Tongue (tissue), 2 donors: ENCODE measurements around the gene ETF1. TPM values are rescaled to one million over a fixed set of nuclear protein-coding genes. Genes with fewer than 3 reads are reported as not detected.
"Not testable (repeated sequence)": the region's sequence is repeated elsewhere in the genome, so short reads cannot be mapped to it uniquely, and the experiment has no call there.

Experiments used
- DNase-seq: peaks from one replicate; pipeline ENCODE4 v3.0.0-alpha.2; 2015
- total RNA-seq: library from RNA; depleted of rRNA; stranded (reverse); fragments of >200 nt; gene quantifications from one replicate; pipeline ENCODE4 v1.2.3, GENCODE V29; 2014

Gene ETF1
- total RNA-seq, 1 donor from 2014 or later, result 57.7 TPM

DNA sequence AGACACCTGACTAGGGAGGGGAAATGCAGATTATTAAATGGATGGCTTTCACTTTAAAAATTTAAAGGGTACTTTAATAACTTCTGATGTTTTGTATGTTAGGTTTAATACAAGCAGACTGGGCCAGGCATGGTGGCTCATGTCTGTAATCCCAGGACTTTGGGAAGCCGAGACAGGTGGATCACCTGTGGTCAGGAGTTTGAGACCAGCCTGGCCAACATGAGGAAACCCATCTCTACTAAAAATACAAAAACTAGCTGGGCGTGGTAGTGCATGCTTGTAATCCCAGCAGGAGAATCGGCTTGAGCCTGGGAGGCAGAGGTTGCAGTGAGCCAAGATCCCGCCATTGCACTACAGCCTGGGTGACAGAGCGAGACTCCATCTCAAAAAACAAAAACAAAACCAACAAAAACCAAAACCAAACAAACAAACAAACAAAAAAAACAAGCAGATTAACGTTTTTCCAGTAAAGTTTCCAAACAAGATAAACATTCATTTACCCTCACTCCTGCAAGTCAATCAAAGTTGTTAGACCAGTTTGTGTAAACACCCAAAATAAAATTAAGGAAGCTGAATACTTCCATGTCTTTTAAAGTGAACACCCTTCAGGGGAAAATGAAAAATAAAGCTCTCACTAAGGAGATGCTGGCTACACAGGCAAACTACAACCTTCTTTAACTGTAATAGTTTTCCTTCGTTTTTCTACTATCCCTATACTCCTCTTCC is 14.1 kb downstream of the ETF1 start:
- DNase-seq, result no peak

DNA sequence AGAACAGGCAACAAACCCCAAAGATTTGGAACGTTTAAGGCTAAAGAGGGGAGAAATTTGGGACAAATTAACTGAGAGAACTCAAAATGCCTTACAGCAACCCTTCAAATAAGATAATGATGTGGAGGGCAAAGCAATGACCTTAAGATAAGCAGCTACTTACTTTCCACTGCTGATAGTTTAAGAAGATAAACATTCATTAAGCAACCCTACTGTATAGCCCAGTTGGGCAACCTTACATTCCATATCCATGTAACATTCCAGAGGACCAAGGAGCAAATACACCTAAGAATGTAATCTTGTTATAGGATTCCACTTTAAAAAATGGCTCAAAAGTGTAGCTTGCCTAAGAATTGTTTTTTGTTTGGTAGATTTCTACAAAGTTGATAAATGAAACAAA is 14.8 kb downstream of the ETF1 start:
- no peak for DNase-seq

DNA sequence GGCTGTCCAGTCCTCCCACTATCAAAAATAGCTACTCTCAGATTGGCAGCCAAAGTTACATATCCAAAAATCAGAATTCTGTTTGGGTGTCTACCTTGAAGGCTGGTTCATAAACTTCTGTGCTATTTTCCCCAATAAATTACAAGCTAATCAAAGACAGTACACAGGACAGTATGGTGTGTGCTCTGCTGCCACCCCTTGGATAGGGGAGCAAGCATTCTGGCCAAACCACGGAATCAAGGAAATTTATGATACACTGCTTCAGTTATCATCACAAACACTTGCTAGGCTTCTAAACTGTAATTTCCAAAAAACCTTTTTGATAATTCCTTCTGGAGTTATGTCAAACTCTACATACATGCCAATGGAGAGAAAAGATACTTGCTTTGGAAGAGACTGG is 15.9 kb downstream of the ETF1 start:
- DNase-seq, result no peak

DNA sequence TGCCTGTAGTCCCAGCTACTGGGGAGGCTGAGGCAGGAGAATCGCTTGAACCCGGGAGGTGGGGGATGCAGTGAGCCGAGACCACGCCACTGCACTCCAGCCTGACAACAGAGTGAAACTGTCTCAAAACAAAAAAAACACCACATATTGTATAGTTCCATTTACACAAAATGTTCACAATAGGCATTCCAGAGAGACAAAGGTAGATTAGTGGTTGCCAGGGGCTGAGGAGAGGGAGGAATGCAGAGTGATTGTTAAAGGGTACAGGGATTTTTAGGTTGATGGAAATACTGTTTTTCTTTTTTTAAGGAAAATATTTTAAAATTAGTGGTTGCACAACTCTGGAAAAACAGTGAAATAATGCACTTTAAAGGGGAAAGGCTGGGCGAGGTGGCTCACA is 19.6 kb downstream of the ETF1 start:
- DNase-seq, result no peak

DNA sequence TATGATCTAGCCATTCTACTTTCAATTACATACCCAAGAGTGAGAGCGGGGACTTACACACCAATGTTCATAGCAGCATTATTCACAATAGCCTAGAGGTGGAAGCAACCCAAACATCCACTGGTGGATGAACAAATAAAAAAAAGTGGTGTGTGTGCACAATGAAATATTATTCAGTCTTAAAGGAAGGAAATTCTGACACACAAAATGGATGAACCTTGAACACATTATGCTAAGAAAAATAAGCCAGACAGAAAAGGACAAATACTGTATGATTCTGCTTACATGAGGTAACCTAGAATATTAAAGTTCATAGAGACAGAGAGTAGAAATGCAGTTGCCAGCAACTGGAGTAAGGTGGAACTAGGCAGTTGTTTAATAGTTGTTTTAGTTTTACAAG is 22.1 kb downstream of the ETF1 start:
- DNase-seq, result no peak

DNA sequence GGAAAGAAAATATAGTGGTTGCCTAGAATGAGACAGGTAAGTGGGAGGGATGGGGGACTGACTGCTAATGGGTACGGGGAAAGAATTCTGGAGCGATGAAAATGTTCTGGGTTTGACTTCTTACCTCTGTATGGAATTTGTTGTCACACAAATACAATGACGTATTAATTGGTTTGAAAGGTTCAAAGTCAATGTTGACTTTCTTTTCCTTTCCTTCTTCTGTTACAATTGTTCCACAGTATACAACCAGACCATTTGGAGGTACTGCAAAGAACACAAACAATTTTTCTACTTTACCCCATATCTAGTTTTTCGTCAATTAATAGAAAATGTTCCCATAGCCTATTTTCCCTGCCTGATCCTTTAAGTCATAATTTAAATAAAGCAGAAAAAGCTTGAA is 25.6 kb downstream of the ETF1 start:
- no peak for DNase-seq

DNA sequence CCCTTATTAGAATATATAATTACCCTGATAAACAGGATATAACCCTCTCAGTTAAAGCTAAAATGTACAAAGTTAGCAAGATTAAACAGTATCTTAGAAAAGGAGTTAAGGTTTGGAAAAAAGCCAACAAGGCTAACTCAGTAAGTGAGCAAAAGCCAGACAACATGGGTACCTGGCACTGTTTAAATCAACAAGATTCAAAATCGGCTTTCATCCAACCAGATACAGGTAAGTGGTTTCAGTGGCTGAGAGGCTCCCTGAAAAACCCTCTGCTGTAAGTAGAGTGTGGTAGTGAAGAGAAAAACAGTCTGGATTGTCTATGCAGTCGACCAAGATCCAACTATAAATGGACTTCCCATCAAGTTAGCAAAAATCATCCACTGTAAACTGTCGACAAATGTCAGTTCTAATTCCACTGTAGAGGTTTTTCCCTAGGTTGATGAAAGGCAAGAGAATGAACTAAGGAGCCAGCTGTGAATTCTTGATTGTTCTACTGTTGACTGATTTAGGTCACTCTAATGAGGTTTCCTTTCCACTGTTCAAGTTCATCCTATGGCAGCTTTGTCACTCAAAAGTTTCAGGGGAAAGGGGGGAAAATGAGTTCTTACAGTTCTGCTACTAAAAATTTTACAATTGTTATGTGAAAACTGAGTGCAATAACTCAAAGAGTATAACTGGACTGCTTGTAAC is 27.3 kb downstream of the ETF1 start:
- DNase-seq, result no peak

DNA sequence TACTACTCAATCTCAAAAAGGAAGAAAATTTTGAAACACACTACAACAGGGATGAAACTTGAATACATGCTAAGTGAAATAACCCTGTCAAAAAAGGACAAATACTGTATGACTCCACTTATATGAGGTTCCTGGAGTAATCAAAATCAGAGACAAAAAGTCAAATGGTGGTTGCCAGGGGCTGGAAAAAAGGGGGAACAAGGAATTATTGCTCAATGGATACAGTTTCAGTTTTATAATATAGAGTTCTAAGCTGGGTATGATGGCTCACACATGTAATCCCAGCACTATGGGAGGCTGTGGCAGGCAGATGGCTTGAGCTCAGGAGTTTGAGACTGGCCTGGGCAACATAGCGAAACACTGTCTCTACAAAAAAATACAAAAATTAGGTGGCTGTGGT is 29.0 kb downstream of the ETF1 start:
- DNase-seq, result no peak

DNA sequence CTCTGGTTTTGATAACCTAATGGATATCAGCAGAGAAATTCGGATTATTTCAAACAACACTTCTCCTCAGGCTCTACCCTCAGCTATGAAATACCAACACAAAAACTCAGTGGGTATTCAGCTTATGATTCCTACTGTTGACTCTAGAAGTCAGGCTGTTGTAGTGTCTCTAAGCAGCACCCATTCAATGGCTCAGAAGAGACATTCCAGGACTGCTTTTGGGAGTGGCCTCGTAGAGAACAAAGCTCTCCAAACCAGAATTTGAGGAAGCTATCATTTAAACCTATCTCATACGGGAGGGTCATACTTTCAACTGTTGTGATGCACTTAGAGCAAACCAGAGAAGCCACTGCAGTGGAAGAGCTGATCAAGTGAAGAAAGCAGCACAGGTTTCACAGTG is 34.1 kb downstream of the ETF1 start:
- DNase-seq, result peak; percentile 16

DNA sequence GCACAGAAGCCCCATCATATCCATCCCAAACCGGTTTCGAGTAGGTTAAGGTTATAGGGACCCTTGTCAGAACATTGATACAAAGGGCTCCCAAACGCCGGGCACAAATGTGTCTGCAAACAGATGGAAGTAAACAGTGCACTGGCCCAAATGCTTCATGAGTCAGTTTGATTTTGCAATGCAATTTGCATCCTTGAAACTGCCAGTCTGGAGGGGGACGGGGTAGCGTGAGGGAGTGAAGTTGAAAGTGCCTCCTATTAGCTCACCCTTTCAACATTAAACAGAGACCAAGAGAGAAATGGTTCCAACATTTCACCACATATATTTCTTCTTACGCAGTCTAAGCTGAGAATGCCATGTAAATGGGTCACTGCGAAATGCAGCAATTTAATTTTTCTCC is 35.6 kb downstream of the ETF1 start:
- not testable (repeated sequence) for DNase-seq

DNA sequence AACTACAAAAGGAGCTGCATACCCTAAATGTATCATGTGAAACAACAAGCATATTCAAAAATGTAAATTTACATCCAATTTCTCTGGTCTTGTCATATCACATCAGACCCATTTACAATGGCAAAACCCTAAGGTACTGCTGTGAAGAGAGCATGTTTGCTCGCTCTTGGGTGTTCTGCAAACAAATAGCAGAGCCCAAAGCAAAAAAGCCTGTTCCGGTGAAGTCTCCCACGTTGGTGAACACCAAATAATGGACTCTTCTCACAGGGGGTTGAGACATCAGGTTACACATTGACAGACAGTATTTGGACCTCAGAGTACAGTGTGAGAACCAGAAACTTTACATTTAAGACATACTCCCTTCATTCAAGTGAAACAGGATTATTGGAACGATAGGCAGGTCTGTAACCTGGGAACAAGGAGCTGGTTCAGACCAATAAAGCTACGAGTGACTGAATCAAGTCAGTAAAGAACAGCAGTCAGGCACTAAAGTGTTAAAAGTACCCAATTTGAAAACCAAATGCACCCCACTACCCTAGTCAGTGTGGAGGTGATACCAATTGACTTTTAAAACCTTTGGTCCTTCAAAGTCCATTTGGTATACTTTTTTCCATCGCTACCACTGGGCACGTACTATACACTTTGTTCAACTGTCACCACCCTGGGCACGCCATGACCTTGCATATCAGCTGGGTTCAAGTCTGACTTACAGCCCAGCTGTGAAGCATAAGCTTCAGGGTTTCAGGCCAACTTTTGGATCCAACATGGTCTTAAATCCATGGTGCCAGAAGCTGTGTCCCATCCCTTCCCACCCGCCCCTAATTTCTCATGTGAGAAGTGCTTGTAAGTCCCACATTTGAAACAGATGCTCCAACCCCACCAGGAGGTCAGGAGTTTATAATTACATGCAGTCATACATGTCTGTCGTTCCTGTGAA is 36.4 kb downstream of the ETF1 start:
- no peak for DNase-seq

DNA sequence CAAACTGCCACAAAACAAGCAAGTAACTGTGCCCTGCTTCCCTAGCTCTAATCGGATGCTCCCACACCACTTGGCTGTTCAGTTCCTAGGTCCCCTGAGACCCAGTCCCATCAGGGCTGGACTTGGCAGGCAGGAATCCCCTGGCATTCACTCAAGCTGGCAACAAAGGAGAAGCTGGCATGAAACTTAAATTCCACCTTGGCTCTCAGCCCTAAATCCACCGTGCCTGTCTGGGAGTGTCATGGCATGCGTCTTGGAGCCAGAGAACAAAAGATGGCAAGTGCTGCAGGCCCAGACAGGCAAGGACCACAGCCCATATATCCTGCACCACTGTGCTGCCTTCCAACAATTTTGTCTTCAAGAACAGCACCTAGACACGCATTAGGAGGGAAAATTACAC is 38.2 kb downstream of the ETF1 start:
- peak; percentile 72 for DNase-seq

DNA sequence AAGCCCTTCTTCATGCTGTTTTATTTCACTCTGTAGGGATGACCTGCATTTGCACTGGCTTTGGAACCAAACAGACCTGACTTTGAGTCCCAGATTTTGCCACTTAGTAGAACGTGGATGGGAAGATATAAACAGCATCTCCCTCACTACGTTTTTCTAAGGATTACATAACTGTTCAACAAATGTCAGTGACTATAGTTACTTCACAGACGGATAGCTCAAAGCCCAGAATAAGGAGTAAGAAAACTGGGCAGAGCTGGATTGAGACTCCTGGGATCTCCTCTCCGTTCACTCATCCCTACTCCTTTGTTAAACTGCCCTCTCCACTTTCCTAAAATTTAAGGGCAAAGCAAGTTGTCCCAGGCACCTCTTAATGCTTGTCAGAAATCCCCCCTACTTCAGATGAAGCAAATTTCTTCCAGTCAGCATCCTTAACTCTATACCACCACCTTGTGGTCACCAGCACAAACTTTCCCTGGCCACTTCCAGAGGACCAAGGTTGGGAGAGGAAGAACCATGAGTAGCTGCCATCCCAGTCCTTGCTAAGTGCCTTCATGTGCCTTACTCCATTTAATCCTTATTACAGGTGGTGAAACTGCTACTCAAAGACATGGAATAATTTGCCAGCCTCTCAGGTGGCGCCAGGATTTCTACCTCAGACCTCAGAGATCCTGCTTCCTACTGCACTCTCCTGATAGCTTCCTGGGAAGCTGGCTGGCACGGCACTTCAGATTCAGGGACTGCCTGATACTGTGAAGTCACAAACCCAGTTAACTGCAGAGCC is 39.4 kb downstream of the ETF1 start:
- DNase-seq, result peak; percentile 85

DNA sequence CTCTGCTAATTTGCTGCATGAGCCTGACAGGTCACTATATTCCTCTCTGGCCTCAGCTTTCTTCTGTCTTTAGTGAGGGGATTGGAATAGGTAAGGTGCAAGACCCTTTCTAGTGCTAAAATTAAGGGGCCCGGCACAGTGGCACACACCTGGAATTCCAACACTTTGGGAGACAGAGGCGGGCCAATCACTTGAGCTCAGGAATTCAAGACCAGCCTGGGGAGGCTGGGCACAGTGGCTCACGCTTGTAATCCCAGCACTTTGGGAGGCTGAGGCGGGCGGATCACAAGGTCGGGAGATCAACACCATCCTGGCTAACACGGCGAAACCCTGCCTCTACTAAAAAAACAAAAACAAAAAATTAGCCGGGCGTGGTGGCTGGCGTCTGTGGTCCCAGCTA is 40.5 kb downstream of the ETF1 start:
- DNase-seq, result no peak

DNA sequence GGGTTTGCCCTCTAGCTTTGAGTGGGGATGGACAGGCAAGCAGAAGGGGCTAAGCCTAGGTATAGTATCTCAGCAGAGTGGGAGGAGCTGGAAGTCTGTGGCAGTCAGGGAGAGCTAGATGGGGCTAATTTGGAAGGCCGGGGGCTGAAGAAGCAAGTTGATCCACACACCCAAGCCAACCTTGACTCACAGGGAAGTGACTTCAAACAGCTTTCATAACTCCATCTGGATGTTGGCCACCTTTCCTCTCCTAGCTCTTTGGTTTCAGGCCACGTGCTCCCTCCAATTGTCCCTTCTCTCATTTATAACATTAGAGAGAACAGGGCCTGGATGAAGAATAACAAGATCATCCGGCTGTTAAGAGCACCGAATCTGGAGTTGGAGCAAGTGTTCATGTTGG is 40.9 kb downstream of the ETF1 start:
- DNase-seq, result no peak

DNA sequence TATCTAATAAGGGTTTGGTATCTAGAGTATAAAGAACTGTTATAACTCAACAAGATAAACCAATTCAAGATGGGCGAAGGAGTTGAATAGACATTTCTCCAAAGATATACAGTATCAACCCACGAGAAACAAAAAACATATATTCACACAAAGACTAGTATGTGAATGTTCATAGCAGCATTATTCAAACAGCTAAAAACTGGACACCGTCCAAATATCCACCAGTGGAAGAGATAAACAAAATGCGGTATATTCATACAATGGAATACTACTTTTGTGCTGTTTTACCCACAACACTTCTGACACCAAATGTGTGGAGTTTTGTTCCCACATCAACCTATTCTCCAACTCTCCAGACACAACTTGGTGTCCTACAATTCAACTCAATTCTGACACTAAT is 44.7 kb downstream of the ETF1 start:
- no peak for DNase-seq

DNA sequence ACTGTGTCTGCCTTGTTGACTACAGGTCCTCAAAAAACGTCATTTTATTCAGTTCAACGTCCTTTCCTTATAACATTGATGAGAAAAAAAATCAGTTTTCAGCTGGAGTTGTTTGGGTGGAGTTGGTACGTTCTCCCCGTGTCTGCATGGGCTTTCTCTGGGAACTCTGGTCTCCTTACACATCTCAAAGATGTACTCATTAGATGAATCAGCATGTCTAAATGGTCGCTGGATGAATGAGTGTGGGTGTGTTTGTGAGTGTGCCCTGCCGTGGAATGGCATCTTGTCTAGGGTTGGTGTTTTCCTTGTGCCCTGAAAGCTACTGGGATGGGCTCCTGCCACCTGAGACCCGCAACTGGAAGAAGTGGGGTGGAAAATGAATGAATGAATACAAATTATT is 47.7 kb downstream of the ETF1 start:
- no peak for DNase-seq

DNA sequence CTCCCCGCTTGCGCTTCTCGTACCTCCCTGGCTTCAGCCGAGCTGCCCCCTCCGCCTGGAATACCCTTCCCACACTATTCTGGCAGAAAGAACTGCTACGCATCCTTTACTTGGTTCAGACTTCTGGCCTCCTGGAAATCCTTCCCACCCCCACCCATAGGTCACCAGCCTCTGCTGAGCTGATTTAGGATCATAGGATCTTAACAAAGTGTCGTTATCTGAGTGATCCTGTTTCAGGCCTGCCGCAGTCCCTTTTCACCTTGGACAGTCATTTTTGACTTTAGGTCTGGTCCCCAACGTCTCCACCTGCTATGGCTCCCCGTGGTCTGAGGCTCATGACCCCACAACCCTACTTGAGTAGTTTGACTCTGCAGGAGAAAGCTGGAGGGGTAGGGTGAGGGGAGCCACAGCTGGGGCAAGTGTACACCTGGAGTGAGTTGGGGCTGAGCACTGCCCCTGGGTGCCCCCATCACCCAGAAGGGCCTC is 50.4 kb downstream of the ETF1 start:
- no peak for DNase-seq

DNA sequence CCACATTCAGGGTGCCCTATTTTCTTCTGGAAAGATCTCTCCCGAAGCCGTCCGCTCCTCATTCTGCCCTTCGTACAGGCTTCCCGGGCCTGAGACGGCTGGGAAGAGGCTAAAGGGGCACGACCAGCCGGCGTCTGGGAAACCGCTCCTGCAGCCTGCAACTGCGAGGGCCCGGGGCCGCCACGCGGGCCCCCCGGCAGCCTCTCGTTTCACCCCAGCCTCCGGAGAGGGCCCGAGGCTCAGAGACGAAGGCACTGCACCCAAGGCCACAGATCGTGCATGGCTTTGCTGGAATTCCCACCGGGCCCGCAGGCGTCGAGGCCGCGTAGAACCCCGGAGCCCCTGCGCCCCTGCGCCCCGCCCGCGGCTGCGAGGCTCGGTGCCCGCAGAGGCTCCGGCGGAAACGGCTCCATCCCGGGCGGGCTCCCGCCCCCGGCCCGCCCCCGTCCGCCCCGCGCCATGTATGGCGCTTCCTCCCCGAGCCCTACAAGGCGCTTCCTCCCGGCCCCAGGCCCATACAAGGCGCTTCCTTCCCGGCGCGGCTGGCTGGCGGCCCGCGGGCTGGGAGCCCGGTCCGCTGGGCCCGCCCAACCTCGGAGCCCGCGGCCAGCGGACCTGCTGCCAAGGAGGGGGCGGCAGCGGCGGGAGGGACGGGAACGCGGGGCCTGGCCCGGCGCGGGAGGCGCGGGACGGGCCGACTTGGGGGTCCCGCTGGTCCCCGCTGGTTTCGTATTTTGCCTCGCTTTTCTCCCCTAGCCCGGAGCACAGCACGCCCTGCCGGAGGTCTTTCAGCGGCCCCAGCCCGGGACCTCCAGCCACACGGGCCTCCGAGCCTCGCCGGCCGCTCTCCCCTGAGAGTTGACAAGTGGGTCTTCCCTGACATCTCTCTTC is 51.1 kb downstream of the ETF1 start:
- DNase-seq, result peak; percentile 97

DNA sequence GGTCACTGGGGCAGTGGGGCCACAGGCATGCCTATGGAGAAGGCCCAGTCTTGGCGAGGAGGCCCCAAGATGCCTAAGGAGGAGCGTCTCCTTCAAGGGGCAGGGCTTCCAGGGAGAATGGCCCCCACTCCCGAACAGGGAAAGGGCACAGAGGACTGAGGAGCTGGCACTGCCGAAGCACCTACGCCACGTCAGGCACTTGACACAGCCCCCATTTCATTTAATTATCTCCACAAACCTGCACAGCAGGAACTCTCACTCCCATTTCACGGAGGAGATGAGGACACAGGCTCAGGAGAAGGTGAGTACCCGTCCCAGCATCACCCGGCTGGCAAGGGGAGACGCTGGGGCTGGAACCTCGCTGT is 51.8 kb downstream of the ETF1 start:
- DNase-seq, result no peak

DNA sequence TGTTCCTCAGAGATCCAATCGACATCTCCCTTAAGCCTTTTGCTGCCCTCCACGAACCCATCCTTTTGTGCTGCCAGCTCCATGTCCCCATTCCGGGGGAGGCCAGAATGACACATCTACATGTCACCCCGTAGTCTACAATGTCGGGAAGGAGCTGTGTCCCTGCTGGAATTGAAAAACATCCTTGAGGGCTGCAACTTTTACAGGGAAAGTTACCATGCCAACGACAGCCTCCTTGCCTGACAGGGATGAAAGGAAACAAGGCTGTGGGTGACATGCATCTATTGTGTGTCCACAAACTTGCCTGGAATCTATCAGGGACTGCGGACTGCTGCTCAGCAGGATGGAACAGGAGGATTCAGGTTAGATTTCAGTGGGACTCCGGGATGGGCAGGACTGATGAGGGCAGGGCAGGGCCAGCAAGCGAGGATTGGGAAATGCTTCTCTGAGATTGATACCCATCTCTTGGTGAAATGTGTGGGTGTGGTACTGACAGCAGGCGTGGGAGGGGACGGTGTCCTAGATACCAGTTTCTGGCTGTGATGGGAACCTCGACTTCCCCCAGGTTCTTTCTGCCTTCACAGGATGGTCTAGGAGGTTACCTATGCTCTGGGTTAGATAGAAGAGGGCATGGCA is 52.3 kb downstream of the ETF1 start:
- DNase-seq, result no peak
